Measurements from ENCODE around the gene PHYKPL.

- TF ChIP-seq, protein P1, sequence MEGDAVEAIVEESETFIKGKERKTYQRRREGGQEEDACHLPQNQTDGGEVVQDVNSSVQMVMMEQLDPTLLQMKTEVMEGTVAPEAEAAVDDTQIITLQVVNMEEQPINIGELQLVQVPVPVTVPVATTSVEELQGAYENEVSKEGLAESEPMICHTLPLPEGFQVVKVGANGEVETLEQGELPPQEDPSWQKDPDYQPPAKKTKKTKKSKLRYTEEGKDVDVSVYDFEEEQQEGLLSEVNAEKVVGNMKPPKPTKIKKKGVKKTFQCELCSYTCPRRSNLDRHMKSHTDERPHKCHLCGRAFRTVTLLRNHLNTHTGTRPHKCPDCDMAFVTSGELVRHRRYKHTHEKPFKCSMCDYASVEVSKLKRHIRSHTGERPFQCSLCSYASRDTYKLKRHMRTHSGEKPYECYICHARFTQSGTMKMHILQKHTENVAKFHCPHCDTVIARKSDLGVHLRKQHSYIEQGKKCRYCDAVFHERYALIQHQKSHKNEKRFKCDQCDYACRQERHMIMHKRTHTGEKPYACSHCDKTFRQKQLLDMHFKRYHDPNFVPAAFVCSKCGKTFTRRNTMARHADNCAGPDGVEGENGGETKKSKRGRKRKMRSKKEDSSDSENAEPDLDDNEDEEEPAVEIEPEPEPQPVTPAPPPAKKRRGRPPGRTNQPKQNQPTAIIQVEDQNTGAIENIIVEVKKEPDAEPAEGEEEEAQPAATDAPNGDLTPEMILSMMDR (IDR thresholded peaks at IDR 0.05), result no peak
- TF ChIP-seq POLR2A (IDR thresholded peaks at IDR 0.05), result no peak
Observed at GRCh38 chr5:178230879-178231538, 1.6 kb downstream of the PHYKPL start.
